NB4 (cell line): ENCODE data around the gene ODF4.

Source experiments
- DNase-seq: peaks from one replicate; pipeline ENCODE4 v3.0.0; 2010; ENCODE audit warnings: low read depth
- H3K4me3 ChIP-seq: one replicate; pipeline ENCODE4 v1.5.1; 2011; ENCODE audit warnings: mild to moderate bottlenecking, low read depth, low read length, moderate library complexity
- CTCF ChIP-seq: IDR thresholded peaks from one replicate; pipeline ENCODE4 v1.5.1; 2012; ENCODE audit warnings: low read depth, low read length
- MAX ChIP-seq: IDR thresholded peaks from 2 replicates; pipeline ENCODE4 v1.6.1; 2011; ENCODE audit warnings: low read depth, low read length
- MYC ChIP-seq: IDR thresholded peaks from 2 replicates; pipeline ENCODE4 v1.6.1; 2011; ENCODE audit warnings: low read depth, low read length
- POLR2A ChIP-seq: IDR thresholded peaks from 2 replicates; pipeline ENCODE4 v1.6.1; 2011; ENCODE audit warnings: mild to moderate bottlenecking; ENCODE audit not compliant: insufficient read length; ENCODE audit errors: extremely low read depth

ODF4 gene

GRCh38 chr17:8382880-8383142 is 43.2 kb downstream of the ODF4 start:
- no peak for DNase-seq
- H3K4me3 ChIP-seq, result peak overlapping the region; percentile 99
- TF ChIP-seq MYC (no peak), POLR2A (no peak)

GRCh38 chr17:8383143-8383822 is 43.6 kb downstream of the ODF4 start, which contains the start of gene RPL26:
TSS of gene RPL26 (minus strand) at chr17:8383193. CDS start at chr17:8382310, 883 bp downstream.
- peak; percentile 94 for DNase-seq
- H3K4me3 ChIP-seq, result peak within 1 kb of the TSS; percentile 99
- TF ChIP-seq CTCF, result peak; percentile 38
- TF ChIP-seq MYC, result peak; percentile 85
- TF ChIP-seq POLR2A, result peak; percentile 92
- peak; percentile 59 for TF ChIP-seq MAX

GRCh38 chr17:8384801-8385378 is 45.2 kb downstream of the ODF4 start:
- DNase-seq, result no peak
- TF ChIP-seq MYC, result no peak
- no peak for TF ChIP-seq CTCF
- no peak for TF ChIP-seq MAX
- no peak for TF ChIP-seq POLR2A
- no peak overlapping the region for H3K4me3 ChIP-seq

GRCh38 chr17:8386841-8387240 is 47.2 kb downstream of the ODF4 start:
- no peak overlapping the region for H3K4me3 ChIP-seq
- no peak for TF ChIP-seq MAX

GRCh38 chr17:8387914-8388651 is 48.4 kb downstream of the ODF4 start:
- DNase-seq, result no peak
- TF ChIP-seq MAX (no peak), MYC (no peak), POLR2A (no peak), CTCF (no peak)
- H3K4me3 ChIP-seq, result no peak overlapping the region

More at GRCh38 chr17:8386841-8387240, 47.2 kb downstream of the ODF4 start:
- no peak for DNase-seq

- no peak overlapping the region for H3K4me3 ChIP-seq
- TF ChIP-seq MAX (no peak), CTCF (no peak), POLR2A (no peak)
- no peak for DNase-seq
Measured at GRCh38 chr17:8391711-8392110, 52.1 kb downstream of the ODF4 start.
